SK-N-SH (cell line): Measurements from ENCODE around the gene TLX3.

Source experiments
- CTCF ChIP-seq: fragments of 200-600 bp; sonication (generic); IDR thresholded peaks from 2 replicates; pipeline ENCODE4 v1.6.1; 2017; ENCODE audit warnings: antibody characterized with exemption, mild to moderate bottlenecking, moderate library complexity
- FOXM1 ChIP-seq: IDR thresholded peaks from 2 replicates; pipeline ENCODE4 v1.4.0; 2012; ENCODE audit warnings: low read depth, mild to moderate bottlenecking
- GABPA ChIP-seq: IDR thresholded peaks from 2 replicates; pipeline ENCODE4 v1.4.0; 2012; ENCODE audit warnings: low read depth, mild to moderate bottlenecking
- GATA2 ChIP-seq: sonication (generic); formaldehyde crosslinking; IDR thresholded peaks from 2 replicates; pipeline ENCODE4 v1.5.0; 2020; ENCODE audit warnings: mild to moderate bottlenecking, missing genetic modification reagents
- MAX ChIP-seq: IDR thresholded peaks from 2 replicates; pipeline ENCODE4 v1.4.0; 2012; ENCODE audit warnings: low read depth
- NRF1 ChIP-seq: IDR thresholded peaks from 2 replicates; pipeline ENCODE4 v1.6.1; 2012; ENCODE audit warnings: low read depth, mild to moderate bottlenecking, low read length
- RCOR1 ChIP-seq: fragments of 150-350 bp; IDR thresholded peaks from 2 replicates; pipeline ENCODE4 v1.6.1; 2017; ENCODE audit warnings: antibody characterized with exemption, low read length
- ZBTB33 ChIP-seq: IDR thresholded peaks from 2 replicates; pipeline ENCODE4 v1.4.0; 2012; ENCODE audit warnings: low read depth, borderline replicate concordance

GRCh38 chr5:171307789-171308452 lies 1.1 kb upstream of the TLX3 start:
- TF ChIP-seq MAX: no peak
- no peak for TF ChIP-seq CTCF
- TF ChIP-seq FOXM1: no peak
- TF ChIP-seq GABPA: no peak
- no peak for TF ChIP-seq ZBTB33
- TF ChIP-seq RCOR1: no peak
- TF ChIP-seq NRF1: no peak
- no peak for TF ChIP-seq GATA2 (CRISPR knock-in tag)
